A204.1 (cell line): ENCODE measurements around the gene SPEN.
A peak's percentile ranks its signal among the peaks of the same experiment; 100 is the strongest.
"Not testable (repeated sequence)": the region's sequence is repeated elsewhere in the genome, so short reads cannot be mapped to it uniquely, and the experiment has no call there.

Source experiments
- FAIRE-seq: peaks from 2 replicates; lab custom pipeline; 2012; peaks lifted over from hg19 to GRCh38; lab: Jason Lieb, UNC

SPEN gene

DNA sequence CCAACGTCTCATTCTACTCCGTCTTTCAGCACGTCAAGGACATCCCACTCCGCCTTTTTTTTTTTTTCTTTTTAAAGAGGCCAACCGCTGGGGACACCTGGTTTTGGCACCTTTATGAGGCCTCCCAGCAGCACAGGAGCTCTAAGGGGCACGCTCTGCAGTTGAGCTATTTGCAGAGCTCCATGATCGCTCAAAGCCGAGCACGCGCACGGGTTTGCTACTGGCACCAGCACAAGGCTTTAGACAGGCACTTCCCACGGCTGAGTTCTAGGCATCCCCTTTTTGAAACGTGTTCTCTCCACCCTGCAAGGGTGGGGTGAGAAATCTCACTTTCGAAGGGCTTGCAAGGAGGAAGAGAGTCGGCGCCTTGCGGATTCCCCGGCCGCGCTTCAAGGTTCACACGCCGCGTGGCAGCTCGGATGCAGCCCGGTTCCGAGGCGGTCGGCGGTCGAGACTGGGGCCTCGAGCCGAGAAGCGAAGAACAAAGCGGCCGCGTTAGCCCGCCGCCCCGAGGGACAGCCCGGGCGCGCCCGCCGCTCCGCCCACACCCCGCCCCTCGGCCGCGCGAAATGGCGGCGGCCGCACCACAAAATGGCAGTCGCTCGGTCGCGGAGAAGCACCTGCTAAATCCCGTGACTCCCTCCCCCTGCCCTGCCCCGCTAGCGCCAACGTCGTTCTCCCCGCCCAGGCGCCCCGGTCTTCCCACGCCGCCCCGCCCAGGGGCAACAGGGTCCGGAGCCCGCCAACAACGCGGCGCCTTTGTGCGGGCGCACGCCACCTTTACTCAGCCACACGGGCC lies 12.9 kb upstream of the SPEN start:
- FAIRE-seq, result no peak

DNA sequence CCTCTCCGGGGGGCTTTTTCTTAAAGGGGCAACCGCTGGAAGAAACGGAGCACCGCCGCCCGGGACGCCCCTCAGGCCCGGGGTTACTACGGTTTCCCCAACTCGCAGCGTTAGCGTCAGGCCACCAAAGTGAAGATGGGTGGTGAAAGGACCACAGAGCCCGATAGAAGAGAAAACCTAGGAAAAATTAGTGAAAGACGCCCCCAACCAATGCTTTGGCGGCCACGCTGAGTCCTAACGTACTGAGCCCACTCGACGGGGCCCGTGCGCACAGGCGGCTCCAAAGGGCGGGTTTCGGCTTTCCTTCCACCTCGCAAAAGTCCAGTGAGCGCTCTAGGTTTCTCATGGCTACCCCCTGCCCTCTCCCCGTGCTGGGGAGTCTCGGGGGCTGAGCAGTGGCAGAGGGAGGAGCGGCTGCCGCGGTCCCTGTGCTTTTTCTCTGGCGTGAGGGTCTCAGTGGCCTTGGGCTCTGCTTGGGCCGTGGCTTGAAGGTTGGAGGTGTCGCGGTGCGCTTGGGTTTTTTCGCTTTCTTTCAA lies 12.2 kb upstream of the SPEN start:
- FAIRE-seq, result no peak

DNA sequence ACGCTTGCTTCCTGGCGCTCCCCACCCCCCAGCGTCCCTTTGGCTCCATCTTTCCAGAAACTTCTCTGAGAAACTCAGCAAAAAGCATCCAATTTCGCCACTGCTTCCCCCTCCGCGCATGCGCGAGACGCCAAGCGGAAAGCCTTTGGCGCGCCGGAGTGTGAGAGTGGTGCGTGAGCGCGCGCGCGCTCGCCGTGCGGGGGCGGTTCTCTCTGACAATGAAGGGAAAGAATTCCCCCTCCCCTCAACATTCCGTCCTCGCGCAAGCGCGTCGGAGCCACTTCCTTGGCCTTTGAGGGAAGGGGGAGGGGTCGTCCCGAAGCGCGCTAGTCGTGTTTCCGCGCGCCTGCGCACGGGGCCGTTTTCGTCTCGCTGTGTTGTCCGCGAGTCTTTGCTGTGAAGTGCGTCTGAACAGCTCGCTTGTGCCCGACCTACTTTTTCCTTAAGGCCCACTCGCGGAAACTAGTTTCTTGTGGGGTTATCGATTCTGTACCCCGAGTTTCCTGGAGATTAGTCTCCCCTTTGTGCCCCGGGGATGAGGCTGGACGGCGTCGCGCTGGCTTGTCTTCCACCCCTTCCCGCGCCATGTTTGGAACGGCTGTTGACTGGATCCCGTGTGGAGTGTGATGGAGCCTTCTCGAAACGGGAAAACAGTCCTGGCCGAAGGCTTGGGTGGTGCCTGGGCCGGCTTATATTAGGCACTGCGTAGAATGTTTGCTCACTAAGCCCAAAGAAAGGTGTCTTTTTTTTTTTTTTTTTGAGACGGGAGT lies 11.6 kb upstream of the SPEN start:
- FAIRE-seq, result peak; percentile 96

DNA sequence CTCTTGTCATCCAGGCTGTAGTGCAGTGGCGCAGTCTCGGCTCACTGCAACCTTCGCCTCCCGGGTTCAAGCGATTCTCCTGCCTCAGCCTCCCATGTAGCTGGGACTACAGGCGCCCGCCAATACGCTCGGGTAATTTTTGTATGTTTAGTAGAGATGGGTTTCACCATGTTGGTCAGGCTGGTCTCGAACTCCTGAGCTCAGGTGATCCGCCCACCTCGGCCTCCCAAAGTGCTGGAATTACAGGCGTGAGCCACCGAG lies 11.1 kb upstream of the SPEN start:
- not testable (repeated sequence) for FAIRE-seq

DNA sequence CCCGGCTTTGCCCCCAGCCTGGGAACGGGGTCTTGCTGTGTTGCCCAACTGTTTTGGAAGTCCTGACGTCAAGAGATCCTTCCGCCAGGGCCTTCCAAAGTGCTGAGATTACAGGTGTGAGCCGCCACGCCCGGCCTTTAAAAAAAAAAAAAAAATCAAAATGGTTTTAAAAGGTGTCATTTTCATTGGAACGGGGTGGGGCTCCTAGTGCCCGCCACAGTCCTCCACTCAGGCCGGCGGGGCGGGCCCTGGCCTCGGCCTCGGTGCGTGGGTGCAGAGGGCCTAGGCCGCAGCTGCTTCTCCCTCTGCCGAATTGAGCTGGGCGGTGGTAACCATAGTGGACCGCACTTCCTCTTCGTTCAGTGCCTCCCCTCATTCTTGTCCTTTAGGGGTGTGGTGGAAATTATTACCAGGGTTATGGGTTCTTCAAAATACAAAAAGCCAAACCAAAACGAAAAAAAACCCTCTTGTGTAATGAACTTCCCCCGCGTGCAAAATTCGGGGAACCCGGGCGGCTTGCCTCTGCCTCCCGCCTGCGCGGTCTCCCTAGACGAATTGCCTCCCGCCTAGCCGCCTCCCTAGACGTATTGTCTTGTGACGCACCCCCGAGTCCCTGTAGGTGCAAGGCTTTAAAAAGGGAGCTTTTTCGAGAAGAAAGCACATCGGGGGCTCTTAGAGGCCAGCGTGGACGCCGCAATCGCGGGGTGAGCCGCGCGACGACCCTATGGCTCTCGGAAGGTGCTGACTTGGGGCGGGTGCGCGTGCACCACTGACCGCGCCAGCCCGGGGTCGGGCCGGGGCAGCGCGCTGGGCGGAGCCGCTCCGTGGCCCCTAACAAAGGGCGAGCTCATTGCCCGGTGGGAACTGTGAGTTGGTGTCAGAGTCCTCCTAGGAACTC lies 10.5 kb upstream of the SPEN start:
- no peak for FAIRE-seq

DNA sequence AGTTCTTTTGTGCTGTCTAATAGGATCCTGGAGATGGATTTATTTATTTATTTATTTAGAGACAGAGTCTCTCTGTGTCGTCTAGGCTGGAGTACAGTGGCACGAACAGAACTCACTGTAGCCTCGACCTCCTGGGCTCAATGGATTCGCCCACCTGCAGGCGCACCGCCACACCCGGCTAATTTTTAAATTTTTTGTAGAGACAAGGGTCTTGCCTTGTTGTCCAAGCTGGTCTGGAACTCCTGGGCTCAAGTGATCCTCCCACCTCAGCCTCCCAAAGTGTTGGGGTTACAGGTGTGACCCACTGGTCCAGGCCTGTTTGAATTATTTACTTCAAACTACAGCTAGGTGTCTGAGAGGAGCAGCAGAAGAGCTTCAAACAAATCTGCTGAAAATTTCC lies 9.6 kb upstream of the SPEN start:
- no peak for FAIRE-seq

DNA sequence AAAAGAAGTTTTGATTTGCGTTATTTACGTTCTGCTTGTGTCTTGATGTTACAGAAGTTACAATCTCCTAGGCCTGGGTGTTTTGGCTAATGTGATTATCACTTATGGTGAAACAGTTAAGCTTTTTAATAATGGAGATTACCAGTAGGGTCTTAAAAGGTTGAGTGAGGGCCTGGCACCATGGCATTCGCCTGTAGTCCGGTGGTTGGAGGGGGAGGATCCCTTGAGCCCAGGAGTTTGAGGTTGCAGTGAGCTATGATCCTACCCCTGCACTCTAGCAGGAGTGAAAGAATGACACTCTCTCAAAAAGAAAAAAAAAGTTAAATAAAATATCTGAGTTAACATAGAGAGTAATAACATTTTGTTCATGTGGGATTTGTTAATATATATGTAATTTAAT lies 8.8 kb upstream of the SPEN start:
- no peak for FAIRE-seq

DNA sequence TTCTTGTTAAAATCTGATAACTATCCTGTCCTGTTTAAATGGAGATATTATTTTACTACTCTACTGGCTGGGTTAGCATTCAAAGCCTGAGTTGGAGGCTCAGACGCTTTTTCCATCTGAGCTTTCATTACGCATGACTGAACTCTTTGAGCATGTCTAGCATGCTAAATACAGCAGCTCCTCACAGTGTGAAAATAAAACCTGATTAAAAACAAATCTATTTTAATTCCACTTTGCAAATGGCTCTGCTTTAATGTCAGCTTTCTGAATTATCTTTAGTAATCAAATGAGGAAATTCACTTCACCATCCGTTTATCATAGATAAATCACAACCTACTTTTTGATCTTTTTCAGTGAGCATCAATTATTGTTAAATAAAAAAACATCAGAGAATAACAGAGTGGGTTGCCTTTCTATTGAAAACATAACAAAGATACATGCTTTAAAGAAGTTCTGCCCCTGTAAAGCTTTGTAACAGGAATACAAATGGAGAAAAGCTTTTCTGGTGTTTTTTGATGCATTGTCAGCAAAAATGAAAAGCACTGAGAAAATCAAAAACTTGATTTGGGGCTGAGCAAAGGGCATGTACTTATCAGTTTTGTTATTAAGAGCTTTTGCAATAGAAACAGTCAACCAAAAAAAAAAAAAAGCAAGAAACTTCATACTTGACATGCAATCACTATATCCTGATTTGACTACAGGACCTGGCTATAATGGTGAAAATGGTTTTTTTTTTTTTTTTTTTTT lies 3.5 kb upstream of the SPEN start:
- no peak for FAIRE-seq

DNA sequence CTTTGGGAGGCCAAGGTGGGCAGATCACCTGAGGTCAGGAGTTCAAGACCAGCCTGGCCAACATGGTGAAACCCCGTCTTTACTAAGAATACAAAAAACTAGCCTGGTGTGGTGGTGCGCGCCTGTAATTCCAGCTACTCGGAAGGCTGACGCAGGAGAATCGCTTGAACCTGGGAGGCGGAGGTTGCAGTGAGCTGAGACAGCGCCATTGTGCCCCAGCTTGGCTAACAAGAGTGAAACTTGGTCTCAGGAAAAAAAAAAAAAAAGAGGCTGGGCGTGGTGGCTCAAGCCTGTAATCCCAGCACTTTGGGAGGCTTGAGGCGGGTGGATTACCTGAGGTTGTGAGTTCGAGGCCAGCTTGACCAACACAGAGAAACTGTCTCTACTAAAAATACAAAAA lies 1.5 kb upstream of the SPEN start:
- FAIRE-seq, result not testable (repeated sequence)

DNA sequence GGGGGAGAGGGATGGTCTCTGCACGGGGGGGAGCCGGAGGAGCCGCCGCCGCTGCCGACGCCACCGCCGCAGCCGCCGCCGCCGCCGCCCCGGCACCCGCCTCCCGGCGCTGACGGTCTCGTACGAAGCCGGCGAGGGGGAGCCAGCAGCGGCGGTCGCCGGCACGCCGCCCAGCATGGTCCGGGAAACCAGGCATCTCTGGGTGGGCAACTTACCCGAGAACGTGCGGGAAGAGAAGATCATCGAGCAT lies 311 bp downstream of the SPEN start:
- FAIRE-seq, result no peak

DNA sequence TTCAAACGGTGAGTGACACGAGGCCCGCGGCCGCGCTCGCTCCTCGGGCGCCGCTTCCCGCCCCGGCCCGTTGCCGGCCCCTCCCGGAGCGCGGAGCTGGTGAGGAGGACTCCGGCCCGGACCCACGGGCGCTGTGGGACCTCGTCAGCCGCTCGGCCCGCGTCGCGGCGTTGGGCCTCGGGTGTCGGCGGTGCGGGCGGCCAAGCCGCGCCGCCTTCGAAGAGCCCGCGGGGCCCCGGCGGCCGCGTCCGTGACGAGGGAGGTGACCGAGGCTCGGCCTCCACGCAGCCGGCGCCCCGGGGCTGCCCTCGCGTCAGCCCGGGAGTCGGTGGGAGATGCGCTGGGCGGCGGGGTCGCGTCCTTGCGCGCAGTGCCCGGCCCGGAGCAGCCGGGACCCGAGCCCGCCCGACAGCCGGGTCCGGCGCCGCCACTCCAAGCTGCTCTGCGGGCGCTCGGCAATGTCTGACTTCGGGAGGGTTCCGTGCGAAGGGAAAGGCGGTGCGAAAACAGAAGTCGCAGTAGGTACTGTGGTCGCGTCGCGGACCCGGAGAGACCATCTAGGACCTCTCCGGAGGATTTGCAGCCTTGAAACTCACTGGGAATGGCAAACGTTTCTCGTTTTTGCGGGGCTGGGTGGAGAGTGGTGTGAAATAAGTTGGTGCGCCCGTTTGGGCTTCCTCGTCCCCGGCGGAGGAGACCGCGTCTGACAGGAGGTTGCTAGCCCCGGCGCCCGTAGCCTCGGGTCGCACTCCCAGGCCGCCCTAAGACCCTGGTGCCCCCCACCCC lies 829 bp downstream of the SPEN start:
- no peak for FAIRE-seq

DNA sequence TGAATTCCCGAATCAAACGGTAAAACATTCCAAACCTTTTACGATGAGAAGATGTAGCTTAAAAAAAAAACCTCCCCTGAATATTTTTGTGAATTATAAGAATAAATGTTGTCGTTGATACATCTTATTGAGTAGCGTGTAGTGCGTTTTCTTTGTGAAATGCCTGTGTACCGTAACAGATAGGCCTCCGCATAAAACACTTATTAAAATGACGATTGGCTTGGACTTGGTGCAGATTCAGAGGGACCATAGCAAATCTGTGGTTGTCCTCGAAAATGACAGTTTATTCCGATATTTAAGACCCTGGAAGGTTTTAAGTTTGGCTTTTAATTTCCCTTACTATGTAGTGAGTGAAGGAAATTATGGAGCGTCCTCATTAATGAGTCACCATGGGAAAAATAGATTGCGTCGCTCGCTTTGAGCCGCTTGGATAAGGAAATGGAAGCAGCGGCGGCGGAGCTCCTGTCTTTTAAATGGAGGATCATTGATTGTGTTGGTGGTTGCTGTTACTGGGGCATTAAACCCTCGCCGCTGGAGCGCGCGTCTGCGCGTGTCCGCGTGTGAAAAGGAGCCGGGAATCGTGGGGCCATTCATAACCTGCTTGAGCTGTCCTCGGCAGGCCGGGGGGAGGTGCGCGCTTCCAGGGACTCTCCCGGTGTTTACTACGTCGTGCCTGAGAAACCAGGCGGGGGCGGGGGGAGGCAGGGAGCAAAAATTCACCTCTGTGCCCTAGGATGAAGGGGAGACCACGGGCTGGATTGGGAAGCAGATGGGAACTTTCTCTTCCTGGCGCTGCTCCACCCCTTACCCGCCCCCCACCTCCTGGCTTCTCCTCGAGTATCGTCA lies 1.6 kb downstream of the SPEN start:
- FAIRE-seq, result no peak

DNA sequence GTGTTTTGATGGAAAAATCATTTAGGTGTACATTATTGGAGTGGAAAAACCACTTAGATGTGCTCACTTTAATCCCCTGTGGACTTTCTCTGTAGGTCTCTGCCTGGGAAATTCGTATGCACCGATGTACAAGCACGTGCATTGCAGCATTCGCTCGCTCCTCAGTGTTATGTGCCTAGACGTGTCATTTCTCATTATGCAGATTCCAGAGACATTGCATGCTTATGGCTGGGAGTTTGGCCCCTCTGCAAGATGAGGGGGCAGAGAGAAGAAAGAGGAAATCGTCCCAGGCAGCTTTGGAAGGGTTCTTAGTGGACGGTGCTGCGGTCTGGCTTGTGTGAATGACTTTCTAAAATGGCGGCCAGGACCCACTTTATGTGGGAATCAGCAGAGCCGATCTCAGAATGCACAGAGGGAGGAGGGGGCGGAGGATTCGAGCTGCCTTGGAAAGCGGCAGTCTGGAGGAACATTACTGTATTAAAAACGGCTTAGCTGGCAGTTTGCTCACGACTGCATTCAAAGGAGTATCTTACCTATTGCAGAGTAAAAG lies 2.3 kb downstream of the SPEN start:
- FAIRE-seq, result no peak

DNA sequence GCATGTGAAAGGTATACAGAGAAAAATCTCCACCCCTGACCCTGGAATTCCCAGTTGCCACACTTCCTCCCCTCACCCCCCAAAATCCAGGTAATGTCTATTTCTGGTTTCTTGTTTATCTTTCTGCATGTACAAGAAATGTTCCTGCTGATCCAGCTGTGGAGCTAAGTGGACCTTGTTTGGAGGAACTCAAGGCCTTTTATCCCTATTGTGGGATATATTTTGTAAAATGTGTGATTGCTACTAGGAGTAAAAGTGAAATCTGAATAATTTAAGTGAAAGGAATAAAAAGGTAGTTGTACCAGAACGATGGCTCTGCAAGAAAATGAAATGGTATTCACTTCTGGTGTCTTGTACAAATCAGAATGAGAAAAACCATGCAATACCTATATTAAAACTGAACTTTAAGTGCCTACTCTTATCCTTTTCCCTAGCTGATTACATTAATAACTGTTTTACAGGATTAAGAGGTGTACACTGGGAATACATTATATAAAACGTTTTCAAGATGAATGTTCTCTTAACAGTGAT lies 3.0 kb downstream of the SPEN start:
- FAIRE-seq, result no peak

DNA sequence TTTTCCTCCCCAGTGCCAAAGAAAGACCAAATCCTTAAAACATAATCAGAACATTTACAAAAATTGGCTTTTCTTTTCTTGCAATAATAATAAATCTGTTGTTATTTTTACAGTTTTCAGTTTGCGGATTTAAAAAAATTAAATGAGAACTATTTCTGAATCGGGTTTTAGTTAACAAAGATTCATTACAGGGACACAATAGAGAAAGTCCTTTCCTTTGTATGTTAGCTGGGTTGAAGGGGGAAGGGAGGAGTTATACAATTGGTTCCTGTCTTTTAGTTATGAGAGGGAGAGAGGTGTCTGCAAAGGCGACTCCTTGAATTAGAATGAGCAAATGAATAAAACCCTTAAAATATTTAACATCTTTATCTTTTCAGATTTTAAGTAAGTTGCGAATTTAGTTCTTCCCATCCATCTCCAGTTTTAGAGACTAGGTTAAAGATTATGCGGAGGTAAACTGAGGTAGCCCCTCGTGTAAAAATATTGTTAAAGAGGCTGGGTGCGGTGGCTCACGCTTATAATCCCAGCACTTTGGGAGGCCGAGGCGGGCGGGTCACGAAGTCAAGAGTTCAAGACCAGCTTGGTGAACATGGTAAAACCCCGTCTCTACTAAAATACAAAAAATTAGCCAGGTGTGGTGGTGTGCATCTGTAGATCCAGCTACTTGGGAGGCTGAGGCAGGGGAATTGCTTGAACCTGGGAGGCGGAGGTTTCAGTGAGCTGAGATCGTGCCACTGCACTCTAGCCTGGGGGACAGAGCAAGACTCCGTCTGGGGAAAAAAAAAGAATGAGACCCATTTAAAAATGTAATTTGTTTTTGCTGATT lies 3.9 kb downstream of the SPEN start:
- FAIRE-seq, result no peak

DNA sequence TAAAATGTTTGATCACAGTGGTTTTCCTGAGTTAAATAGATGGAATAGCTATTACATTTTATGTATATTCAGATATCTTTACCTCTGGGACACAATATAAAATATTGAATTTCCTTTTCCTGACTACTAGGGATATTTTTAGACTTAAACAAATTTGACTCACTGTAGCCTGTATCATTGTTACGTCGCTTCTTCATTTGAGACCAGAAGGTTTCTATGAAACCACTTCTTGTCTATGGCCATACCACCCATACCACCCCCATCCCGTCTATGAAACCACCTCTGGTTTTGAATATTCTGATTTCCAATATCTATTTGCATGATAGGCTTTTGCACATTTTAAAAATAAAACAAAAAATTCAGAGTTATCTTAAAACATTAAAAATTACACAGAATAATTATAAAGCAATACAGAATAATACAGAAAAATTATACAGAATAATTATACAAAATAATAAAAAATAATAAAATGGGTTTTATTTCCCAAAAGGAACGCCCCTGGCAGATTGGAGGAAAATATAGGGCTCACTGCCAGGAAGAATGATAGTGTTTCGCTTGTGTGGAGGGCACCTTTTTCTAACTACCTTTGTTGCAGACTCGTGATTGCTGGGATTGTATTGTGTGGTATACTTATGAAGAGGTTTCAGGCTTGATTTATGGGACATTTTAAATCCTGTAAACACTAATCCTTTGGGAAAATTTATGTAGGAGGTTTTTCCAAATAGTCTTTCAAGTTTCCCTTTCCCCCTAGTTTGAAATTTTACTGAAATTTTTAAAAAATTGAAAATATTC lies 4.7 kb downstream of the SPEN start:
- peak; percentile 11 for FAIRE-seq

DNA sequence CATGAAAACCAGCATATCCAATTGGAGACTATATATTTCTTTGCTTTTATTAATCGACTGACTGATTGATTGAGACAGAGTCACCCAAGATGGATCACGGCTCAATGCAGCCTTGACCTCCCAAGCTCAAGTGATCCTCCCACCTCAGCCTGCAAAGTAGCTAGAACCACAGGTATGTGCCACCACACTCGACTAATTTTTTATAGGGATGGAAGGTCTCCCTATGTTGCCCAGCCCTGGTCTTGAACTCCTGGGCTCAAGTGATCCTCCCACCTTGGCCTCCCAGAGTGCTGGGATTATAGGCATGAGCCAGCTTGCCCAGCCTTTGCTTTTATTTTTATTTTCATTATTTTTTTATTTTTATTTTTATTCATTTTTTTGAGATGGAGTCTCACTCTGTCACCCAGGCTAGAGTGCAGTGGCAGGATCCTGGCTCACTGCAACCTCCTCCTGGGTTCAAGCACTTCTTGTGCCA lies 5.4 kb downstream of the SPEN start:
- no peak for FAIRE-seq

DNA sequence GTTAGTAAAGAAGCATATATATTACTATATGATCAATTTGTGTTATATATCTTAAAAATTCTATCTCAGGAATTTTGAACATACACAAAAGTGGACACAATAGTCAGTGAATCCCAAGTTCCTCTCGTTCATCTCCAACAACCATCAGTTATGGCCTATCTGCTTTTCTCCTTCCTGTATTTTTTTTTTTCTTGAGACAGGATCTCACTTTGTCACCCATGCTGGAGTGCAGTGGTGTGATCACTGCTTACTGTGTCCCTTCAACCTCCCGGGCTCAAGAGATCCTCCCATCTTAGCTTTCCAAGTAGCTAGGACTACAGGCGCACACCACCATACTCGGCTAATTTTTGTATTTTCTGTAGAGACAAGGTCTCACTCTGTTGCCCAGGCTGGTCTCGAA lies 9.4 kb downstream of the SPEN start:
- no peak for FAIRE-seq
